H9 (cell line): Measurements from ENCODE around the gene RBM19. TPM values are rescaled to one million over a fixed set of nuclear protein-coding genes. Genes with fewer than 3 reads are reported as not detected.

Experiments
- DNase-seq: peaks from one replicate; pipeline ENCODE4 v3.0.0-alpha.2; 2017
- H2AFZ ChIP-seq: one replicate; pipeline ENCODE4 v1.6.1; 2013; ENCODE audit warnings: mild to moderate bottlenecking, low read length, control low read depth, moderate library complexity
- H2AK5ac ChIP-seq: 2 replicates; pipeline ENCODE4 v1.6.1; 2013; ENCODE audit warnings: low read length, control low read depth, mixed read lengths; ENCODE audit not compliant: insufficient read length
- H2BK120ac ChIP-seq: one replicate; pipeline ENCODE4 v1.6.1; 2013; ENCODE audit warnings: low read depth, mild to moderate bottlenecking, low read length, control low read depth, inconsistent platforms; ENCODE audit not compliant: poor library complexity, severe bottlenecking
- H2BK12ac ChIP-seq: 2 replicates; pipeline ENCODE4 v1.6.1; 2013; ENCODE audit warnings: low read length, control low read depth, mixed read lengths, low read depth; ENCODE audit not compliant: insufficient read length
- H2BK15ac ChIP-seq: 2 replicates; pipeline ENCODE4 v1.6.1; 2013; ENCODE audit warnings: low read depth, low read length, control low read depth
- H2BK20ac ChIP-seq: one replicate; pipeline ENCODE4 v1.6.1; 2013; ENCODE audit warnings: low read depth, mild to moderate bottlenecking, low read length, control low read depth, inconsistent platforms; ENCODE audit not compliant: poor library complexity, severe bottlenecking
- H2BK5ac ChIP-seq: 2 replicates; pipeline ENCODE4 v1.6.1; 2013; ENCODE audit warnings: low read length, control low read depth, mixed read lengths; ENCODE audit not compliant: insufficient read length
- H3K14ac ChIP-seq: 2 replicates; pipeline ENCODE4 v1.6.1; 2013; ENCODE audit warnings: low read length, control low read depth; ENCODE audit not compliant: insufficient read depth
- H3K18ac ChIP-seq: 2 replicates; pipeline ENCODE4 v1.6.1; 2013; ENCODE audit warnings: low read depth, mild to moderate bottlenecking, mixed read lengths, low read length, control low read depth; ENCODE audit not compliant: insufficient read length
- H3K23ac ChIP-seq: 2 replicates; pipeline ENCODE4 v1.6.1; 2013; ENCODE audit warnings: low read length, control low read depth, mixed read lengths, low read depth; ENCODE audit not compliant: insufficient read length
- H3K23me2 ChIP-seq: 2 replicates; pipeline ENCODE4 v1.6.1; 2013; ENCODE audit warnings: low read depth, mild to moderate bottlenecking, mixed read lengths, low read length, control low read depth; ENCODE audit not compliant: insufficient read length, poor library complexity, severe bottlenecking
- H3K27ac ChIP-seq: 2 replicates; pipeline ENCODE4 v1.5.1; 2013; ENCODE audit warnings: low read length, control low read depth, mixed read lengths, low read depth; ENCODE audit not compliant: insufficient read length
- H3K27me3 ChIP-seq: 2 replicates; pipeline ENCODE4 v1.6.1; 2013; ENCODE audit warnings: low read length, control low read depth, inconsistent platforms; ENCODE audit not compliant: insufficient read depth
- H3K4ac ChIP-seq: 2 replicates; pipeline ENCODE4 v1.6.1; 2013; ENCODE audit warnings: low read depth, mild to moderate bottlenecking, control low read depth, inconsistent platforms, low read length, moderate library complexity
- H3K4me1 ChIP-seq: 2 replicates; pipeline ENCODE4 v1.6.1; 2013; ENCODE audit warnings: low read length, control low read depth, inconsistent platforms; ENCODE audit not compliant: insufficient read depth
- H3K4me2 ChIP-seq: 2 replicates; pipeline ENCODE4 v1.6.1; 2013; ENCODE audit warnings: low read length, control low read depth, mixed read lengths; ENCODE audit not compliant: insufficient read length, insufficient read depth
- H3K56ac ChIP-seq: 2 replicates; pipeline ENCODE4 v1.6.1; 2013; ENCODE audit warnings: low read depth, mild to moderate bottlenecking, mixed read lengths, low read length, control low read depth; ENCODE audit not compliant: insufficient read length
- H3K79me1 ChIP-seq: 2 replicates; pipeline ENCODE4 v1.6.1; 2013; ENCODE audit warnings: low read depth, mild to moderate bottlenecking, moderate library complexity, low read length, control low read depth, inconsistent platforms; ENCODE audit not compliant: insufficient read depth, poor library complexity, severe bottlenecking
- H3K79me2 ChIP-seq: 2 replicates; pipeline ENCODE4 v1.6.1; 2013; ENCODE audit warnings: low read length, control low read depth, inconsistent platforms; ENCODE audit not compliant: insufficient read depth
- H3K9ac ChIP-seq: 2 replicates; pipeline ENCODE4 v1.6.1; 2013; ENCODE audit warnings: low read length, control low read depth, mixed read lengths; ENCODE audit not compliant: insufficient read length; ENCODE audit errors: extremely low read depth
- H3K9me3 ChIP-seq: one replicate; pipeline ENCODE4 v1.6.1; 2013; ENCODE audit warnings: low read depth, low read length, inconsistent platforms; ENCODE audit not compliant: control insufficient read depth
- H3T11ph ChIP-seq: one replicate; pipeline ENCODE4 v1.6.1; 2013; ENCODE audit warnings: mild to moderate bottlenecking, low read length, control low read depth, inconsistent platforms
- H4K20me1 ChIP-seq: one replicate; pipeline ENCODE4 v1.6.1; 2013; ENCODE audit not compliant: control insufficient read depth, insufficient read length, insufficient read depth
- H4K5ac ChIP-seq: 2 replicates; pipeline ENCODE4 v1.6.1; 2013; ENCODE audit warnings: low read depth, mild to moderate bottlenecking, mixed read lengths, low read length, control low read depth; ENCODE audit not compliant: insufficient read length
- H4K8ac ChIP-seq: replicated peaks from 2 replicates; pipeline ENCODE4 v1.6.1; 2013; ENCODE audit warnings: low read length, control low read depth, mixed read lengths, low read depth; ENCODE audit not compliant: insufficient read length
- H4K91ac ChIP-seq: 2 replicates; pipeline ENCODE4 v1.6.1; 2013; ENCODE audit warnings: low read depth, mild to moderate bottlenecking, moderate library complexity, mixed read lengths, low read length, control low read depth; ENCODE audit not compliant: insufficient read length
- H3K27ac Mint-ChIP-seq, 3 experiments: 2 replicates in 2 of 3; 3 replicates in 1 of 3; pipeline ENCODE4 v1.8.0; 2020 to 2021; ENCODE audit warnings: mixed read lengths in 3 of 3, mild to moderate bottlenecking in 1 of 3, moderate library complexity in 1 of 3
- H3K27me3 Mint-ChIP-seq: 2 replicates; pipeline ENCODE4 v1.8.0; 2021; ENCODE audit warnings: low read depth, mild to moderate bottlenecking, moderate library complexity, mixed read lengths
- H3K36me3 Mint-ChIP-seq, 3 experiments: 2 replicates in 2 of 3; 3 replicates in 1 of 3; pipeline ENCODE4 v1.8.0; 2020 to 2021; ENCODE audit warnings: low read depth in 3 of 3, mixed read lengths in 3 of 3; ENCODE audit not compliant: insufficient read depth in 1 of 3
- H3K4me1 Mint-ChIP-seq, 2 experiments: 2 replicates each; pipeline ENCODE4 v1.8.0; 2020; ENCODE audit warnings: mixed read lengths in 2 of 2
- H3K4me3 Mint-ChIP-seq, 2 experiments: 2 replicates in 1 of 2; 3 replicates in 1 of 2; pipeline ENCODE4 v1.8.0; 2020 to 2021; ENCODE audit warnings: mild to moderate bottlenecking in 2 of 2, mixed read lengths in 2 of 2, moderate library complexity in 1 of 2
- H3K9me3 Mint-ChIP-seq, 2 experiments: 2 replicates in 1 of 2; 3 replicates in 1 of 2; pipeline ENCODE4 v1.8.0; 2020; ENCODE audit warnings: mild to moderate bottlenecking in 2 of 2, mixed read lengths in 2 of 2, moderate library complexity in 1 of 2
- WGBS: extraction: QIAGEN DNeasy Blood & Tissue Kit; methylation state at CpG from one replicate; pipeline ENCODE4 v1.1.7; 2013; ENCODE audit warnings: missing lambda C conversion rate, low lambda C conversion rate, mixed read lengths; ENCODE audit not compliant: insufficient read length; ENCODE audit errors: extremely low coverage; 5-methylcytosine and 5-hydroxymethylcytosine counted together
- total RNA-seq: library from RNA; stranded (reverse); gene quantifications from 2 replicates; pipeline ENCODE4 v1.2.1, GENCODE V29; 2021
- TF ChIP-seq, protein P1 (sequence below): fragments of 200-600 bp; sonication (generic); conservative IDR thresholded peaks from 3 replicates; pipeline ENCODE4 v1.8.0; 2021; ENCODE audit warnings: antibody characterized with exemption, mild to moderate bottlenecking

The RBM19 gene
- total RNA-seq, 1 experiment from 2014 or later: 32.2 TPM

GRCh38 chr12:113931517-113931916 is 34.6 kb downstream of the RBM19 start:
- no peaks in the 10 kb centered on the region for H3K27me3 Mint-ChIP-seq
- no peak overlapping the region for H3K4me3 Mint-ChIP-seq
- Histone ChIP-seq H3K79me1 (no peaks in the 10 kb centered on the region), H2BK12ac (no peak overlapping the region), H3K27me3 (no peaks in the 10 kb centered on the region), H2AFZ (no peak overlapping the region), H3K23ac (no peak overlapping the region), H4K91ac (no peak overlapping the region), H3K9me3 (no peaks in the 10 kb centered on the region), H2BK15ac (no peak overlapping the region), H4K5ac (no peak overlapping the region), H4K8ac (no peak overlapping the region), H3T11ph (no peak overlapping the region), H2BK120ac (no peak overlapping the region), H3K9ac (no peak overlapping the region), H3K4ac (no peak overlapping the region), H3K14ac (no peak overlapping the region), H3K4me2 (no peak overlapping the region), H2AK5ac (no peak overlapping the region), H2BK20ac (no peak overlapping the region), H3K56ac (no peak overlapping the region), H3K27ac (no peak overlapping the region), H3K4me1 (no peaks in the 10 kb centered on the region), H2BK5ac (no peak overlapping the region), H3K79me2 (no peaks in the 10 kb centered on the region), H3K23me2 (no peaks in the 10 kb centered on the region), H3K18ac (no peak overlapping the region), H4K20me1 (no peaks in the 10 kb centered on the region)
- H3K27ac Mint-ChIP-seq: peak overlapping the region; percentile 41 to 98 (median 61); a peak in 5 of 7 replicates
- no peak for DNase-seq
- H3K9me3 Mint-ChIP-seq: no peaks in the 10 kb centered on the region; a peak in 1 of 5 replicates
- H3K36me3 Mint-ChIP-seq: peaks cover 17 to 37% (median 36%) of the 10 kb centered on the region in 3 experiments; a peak in 6 of 7 replicates
- TF ChIP-seq, protein P1, sequence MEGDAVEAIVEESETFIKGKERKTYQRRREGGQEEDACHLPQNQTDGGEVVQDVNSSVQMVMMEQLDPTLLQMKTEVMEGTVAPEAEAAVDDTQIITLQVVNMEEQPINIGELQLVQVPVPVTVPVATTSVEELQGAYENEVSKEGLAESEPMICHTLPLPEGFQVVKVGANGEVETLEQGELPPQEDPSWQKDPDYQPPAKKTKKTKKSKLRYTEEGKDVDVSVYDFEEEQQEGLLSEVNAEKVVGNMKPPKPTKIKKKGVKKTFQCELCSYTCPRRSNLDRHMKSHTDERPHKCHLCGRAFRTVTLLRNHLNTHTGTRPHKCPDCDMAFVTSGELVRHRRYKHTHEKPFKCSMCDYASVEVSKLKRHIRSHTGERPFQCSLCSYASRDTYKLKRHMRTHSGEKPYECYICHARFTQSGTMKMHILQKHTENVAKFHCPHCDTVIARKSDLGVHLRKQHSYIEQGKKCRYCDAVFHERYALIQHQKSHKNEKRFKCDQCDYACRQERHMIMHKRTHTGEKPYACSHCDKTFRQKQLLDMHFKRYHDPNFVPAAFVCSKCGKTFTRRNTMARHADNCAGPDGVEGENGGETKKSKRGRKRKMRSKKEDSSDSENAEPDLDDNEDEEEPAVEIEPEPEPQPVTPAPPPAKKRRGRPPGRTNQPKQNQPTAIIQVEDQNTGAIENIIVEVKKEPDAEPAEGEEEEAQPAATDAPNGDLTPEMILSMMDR: no peak
- no CpG with 5 or more reads among the region's 6 CpGs for WGBS
- H3K4me1 Mint-ChIP-seq: peaks cover 21 to 78% of the 10 kb centered on the region in 2 experiments
